Loucy (cell line): ENCODE results near the gene KIRREL1.

ENCODE experiments used
- H2AFZ ChIP-seq: fragments of 200-600 bp; sonication (generic); 2 replicates; pipeline ENCODE4 v1.6.0; 2016; ENCODE audit warnings: antibody characterized with exemption, mild to moderate bottlenecking, low read length, moderate library complexity
- H3F3A ChIP-seq: fragments of 200-600 bp; 2 replicates; pipeline ENCODE4 v1.6.0; 2016; ENCODE audit warnings: antibody characterized with exemption, low read depth, mild to moderate bottlenecking
- H3K27me3 ChIP-seq: fragments of 200-600 bp; sonication (generic); 2 replicates; pipeline ENCODE4 v1.6.1; 2014; ENCODE audit warnings: low read length, mild to moderate bottlenecking; ENCODE audit not compliant: insufficient read depth, poor library complexity, severe bottlenecking
- H3K36me3 ChIP-seq: fragments of 200-600 bp; sonication (generic); 2 replicates; pipeline ENCODE4 v1.6.1; 2016; ENCODE audit warnings: low read length; ENCODE audit not compliant: insufficient read depth
- H3K4me1 ChIP-seq: fragments of 200-600 bp; sonication (generic); 2 replicates; pipeline ENCODE4 v1.5.1; 2014; ENCODE audit warnings: low read length, mild to moderate bottlenecking; ENCODE audit not compliant: insufficient read depth, poor library complexity, severe bottlenecking
- H3K4me2 ChIP-seq: fragments of 200-600 bp; sonication (generic); 2 replicates; pipeline ENCODE4 v1.6.0; 2014; ENCODE audit warnings: antibody characterized with exemption, low read length, low read depth, mild to moderate bottlenecking; ENCODE audit not compliant: poor library complexity, severe bottlenecking
- H3K4me3 ChIP-seq: fragments of 200-600 bp; sonication (generic); 2 replicates; pipeline ENCODE4 v1.5.1; 2014; ENCODE audit warnings: low read length, mild to moderate bottlenecking, mixed read lengths; ENCODE audit not compliant: poor library complexity, severe bottlenecking
- H3K79me2 ChIP-seq: fragments of 200-600 bp; sonication (generic); 2 replicates; pipeline ENCODE4 v1.6.1; 2014; ENCODE audit warnings: low read length; ENCODE audit not compliant: insufficient read depth
- H3K9ac ChIP-seq: fragments of 200-600 bp; sonication (generic); 2 replicates; pipeline ENCODE4 v1.6.0; 2014; ENCODE audit warnings: mild to moderate bottlenecking, low read depth, low read length, moderate library complexity; ENCODE audit not compliant: poor library complexity, severe bottlenecking
- H3K9me2 ChIP-seq: fragments of 200-600 bp; sonication (generic); replicated peaks from 2 replicates; pipeline ENCODE4 v1.6.1; 2016; ENCODE audit warnings: low read depth, low read length, mixed read lengths
- H3K9me3 ChIP-seq: fragments of 200-600 bp; sonication (generic); 2 replicates; pipeline ENCODE4 v1.6.1; 2014; ENCODE audit warnings: mild to moderate bottlenecking, antibody characterized with exemption, low read length, low read depth; ENCODE audit not compliant: insufficient read depth
- H4K20me1 ChIP-seq: fragments of 200-600 bp; sonication (generic); 2 replicates; pipeline ENCODE4 v1.6.0; 2014; ENCODE audit warnings: antibody characterized with exemption, low read length, mild to moderate bottlenecking; ENCODE audit not compliant: insufficient read depth, poor library complexity, severe bottlenecking
- CTCF ChIP-seq: fragments of 200-600 bp; sonication (generic); conservative IDR thresholded peaks from 2 replicates; pipeline ENCODE4 v1.5.1; 2014; ENCODE audit warnings: mild to moderate bottlenecking, antibody characterized with exemption, low read length
- EZH2phosphoT487 ChIP-seq: fragments of 200-600 bp; IDR thresholded peaks from 2 replicates; pipeline ENCODE4 v1.6.1; 2018; ENCODE audit warnings: antibody characterized with exemption, mild to moderate bottlenecking, moderate library complexity, borderline replicate concordance

Gene KIRREL1

DNA sequence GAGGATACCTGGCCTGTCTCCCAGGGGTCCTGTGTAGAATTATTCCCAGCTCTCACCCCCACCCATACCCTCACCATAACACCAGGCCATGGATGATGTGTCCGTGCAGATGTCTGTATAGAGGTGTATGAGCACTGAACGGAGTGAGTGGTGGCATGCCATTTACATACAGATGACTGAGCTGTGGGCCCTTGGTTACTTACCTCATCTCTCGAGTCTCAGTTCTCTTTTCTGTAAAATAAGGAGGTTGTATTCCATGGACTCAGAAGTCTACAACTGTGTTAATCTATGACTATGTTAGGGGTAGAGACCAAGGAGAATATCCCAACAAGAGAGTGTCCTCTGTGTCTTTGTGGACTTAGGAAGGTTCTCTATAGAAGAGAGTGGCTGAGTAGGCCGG is 121.7 kb downstream of the KIRREL1 start:
- Histone ChIP-seq H3K4me1 (peaks cover 4% of the 10 kb centered on the region), H3K4me3 (no peak overlapping the region), H3K9ac (no peak overlapping the region), H3K9me3 (no peaks in the 10 kb centered on the region), H4K20me1 (no peaks in the 10 kb centered on the region), H3K27me3 (no peaks in the 10 kb centered on the region), H3F3A (no peaks in the 10 kb centered on the region), H2AFZ (no peak overlapping the region), H3K4me2 (no peak overlapping the region), H3K36me3 (no peaks in the 10 kb centered on the region), H3K9me2 (no peaks in the 10 kb centered on the region), H3K79me2 (no peaks in the 10 kb centered on the region)
- no peak for TF ChIP-seq EZH2phosphoT487
- no peak for TF ChIP-seq CTCF

DNA sequence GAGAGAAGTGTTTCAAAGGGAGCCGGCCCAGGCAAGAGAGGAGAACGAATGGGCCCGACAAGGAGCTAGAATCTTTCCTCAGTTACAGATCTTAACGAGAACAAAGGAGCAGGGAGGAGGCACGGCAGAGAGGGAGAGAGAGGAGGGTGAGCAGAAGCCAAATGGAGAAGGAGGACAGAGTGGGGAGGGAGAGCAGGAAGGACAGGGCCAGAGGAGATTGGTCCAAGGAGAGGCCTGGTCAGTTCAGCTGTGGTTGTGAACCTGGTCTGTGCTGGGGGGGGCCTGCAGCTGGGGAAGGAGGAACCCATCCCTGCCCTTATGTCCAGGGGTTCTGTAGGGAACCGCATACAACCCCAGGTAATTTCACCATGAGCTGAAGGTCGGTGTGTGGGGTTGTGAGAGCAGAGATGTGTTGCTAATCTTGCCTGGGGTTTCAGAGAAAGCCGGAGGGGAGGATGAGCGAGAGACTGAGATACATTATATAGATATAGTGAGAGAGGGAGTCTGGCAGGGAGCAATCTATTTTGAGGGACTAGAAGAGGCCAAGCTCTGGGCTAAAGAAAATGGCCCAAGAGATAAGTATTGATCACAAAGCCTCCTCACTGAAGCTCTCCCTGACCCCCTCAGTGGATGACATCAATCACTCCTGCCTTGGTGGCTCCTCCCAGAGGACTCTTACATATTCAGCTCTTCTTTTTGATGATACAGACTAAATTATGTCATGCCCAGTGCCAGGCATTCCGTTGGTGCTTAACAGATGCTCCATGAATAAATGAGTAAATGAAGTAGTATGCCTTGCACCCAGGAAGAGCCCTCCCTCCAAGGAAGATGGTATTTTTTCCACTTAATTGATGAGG is 123.1 kb downstream of the KIRREL1 start:
- H2AFZ ChIP-seq: no peak overlapping the region
- H3K9me3 ChIP-seq: no peaks in the 10 kb centered on the region

GRCh38 chr1:158117854-158118704 is 124.6 kb downstream of the KIRREL1 start:
- no peak overlapping the region for H3K9ac ChIP-seq
- H3K4me1 ChIP-seq: peaks cover 4% of the 10 kb centered on the region
- no peaks in the 10 kb centered on the region for H3K27me3 ChIP-seq
- no peak overlapping the region for H3K4me3 ChIP-seq
- H3K36me3 ChIP-seq: no peaks in the 10 kb centered on the region
- no peaks in the 10 kb centered on the region for H3K9me2 ChIP-seq
- no peaks in the 10 kb centered on the region for H4K20me1 ChIP-seq
- H3K79me2 ChIP-seq: no peaks in the 10 kb centered on the region
- H3K4me2 ChIP-seq: peak overlapping the region; percentile 46
- no peaks in the 10 kb centered on the region for H3K9me3 ChIP-seq
- H3F3A ChIP-seq: no peaks in the 10 kb centered on the region
- H2AFZ ChIP-seq: peak overlapping the region; percentile 81
- peak; percentile 73 for TF ChIP-seq CTCF
- TF ChIP-seq EZH2phosphoT487: no peak

More for the DNA sequence above, 123.1 kb downstream of the KIRREL1 start:
- Histone ChIP-seq H3K9ac (no peak overlapping the region), H4K20me1 (no peaks in the 10 kb centered on the region), H3K4me3 (no peak overlapping the region), H3K4me1 (peaks cover 4% of the 10 kb centered on the region), H3K27me3 (no peaks in the 10 kb centered on the region), H3K36me3 (no peaks in the 10 kb centered on the region), H3K79me2 (no peaks in the 10 kb centered on the region), H3K9me2 (no peaks in the 10 kb centered on the region), H3K4me2 (no peak overlapping the region), H3F3A (no peaks in the 10 kb centered on the region)
- no peak for TF ChIP-seq CTCF
- TF ChIP-seq EZH2phosphoT487: no peak
